GM21825 (cell line): ENCODE measurements around the gene BLMH.

ENCODE experiments used
- ATAC-seq: cut with Tn5 transposase; IDR thresholded peaks from one replicate; pipeline ENCODE4 v1.9.1; 2021; ENCODE audit warnings: mild to moderate bottlenecking, moderate library complexity; ENCODE audit not compliant: unreplicated experiment

BLMH gene

DNA sequence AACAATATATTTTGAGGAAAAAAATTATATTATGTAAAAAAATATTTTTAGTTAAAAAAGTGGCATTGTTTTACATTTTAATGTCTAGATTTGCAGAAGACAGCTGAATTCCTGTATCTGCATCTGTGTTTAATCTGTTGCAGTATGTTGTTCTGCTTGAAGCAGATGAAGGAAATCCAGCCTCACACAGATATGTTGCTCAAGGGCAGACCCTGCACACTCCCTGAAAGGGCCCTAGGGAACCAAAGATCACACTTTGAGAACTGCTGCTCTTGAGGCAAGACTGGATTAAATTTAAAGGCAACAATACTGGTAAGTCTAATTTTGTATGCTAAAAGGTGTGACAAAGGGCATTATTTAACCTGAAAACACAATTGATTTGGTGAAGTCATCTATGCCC, 39.8 kb downstream of the BLMH start:
- ATAC-seq = no peak

DNA sequence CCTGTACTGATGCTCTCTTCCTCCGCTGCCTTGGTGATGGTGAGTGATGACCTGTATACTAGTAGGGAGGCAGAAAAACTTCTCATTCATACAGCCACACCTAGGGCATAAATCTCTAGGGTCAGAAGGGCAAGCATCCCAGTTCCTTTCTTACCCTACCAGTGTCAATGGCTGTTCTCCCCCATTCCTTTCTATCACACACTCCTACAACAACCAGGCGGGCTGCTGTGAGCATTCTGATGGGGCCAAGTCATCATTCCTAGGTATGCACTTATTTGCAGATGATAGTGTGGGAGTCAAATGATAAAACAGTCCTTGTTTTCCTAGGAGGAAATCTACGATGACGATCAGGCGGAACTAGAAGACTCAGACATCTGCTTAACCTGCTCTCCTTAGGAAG, 42.3 kb downstream of the BLMH start:
- no peak for ATAC-seq

DNA sequence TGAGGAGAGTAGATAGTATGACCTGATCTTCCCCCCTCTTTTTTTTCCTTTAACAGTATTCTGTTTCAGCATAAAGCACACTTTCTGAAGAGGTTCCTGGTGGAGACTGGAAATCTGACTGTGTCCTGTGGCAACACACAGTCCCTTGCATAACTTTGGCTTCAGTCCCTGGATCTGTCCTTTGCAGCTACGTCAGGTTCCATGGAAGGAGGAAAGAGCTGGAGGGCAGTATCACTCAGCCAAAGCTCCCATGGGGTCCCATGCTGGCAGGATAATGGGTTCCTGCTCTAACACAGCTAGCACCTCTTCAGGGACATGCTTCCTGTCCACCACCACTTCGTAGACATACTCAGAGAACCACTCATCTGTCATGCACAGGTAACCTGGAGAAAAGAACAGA, 43.0 kb downstream of the BLMH start:
- ATAC-seq = no peak

DNA sequence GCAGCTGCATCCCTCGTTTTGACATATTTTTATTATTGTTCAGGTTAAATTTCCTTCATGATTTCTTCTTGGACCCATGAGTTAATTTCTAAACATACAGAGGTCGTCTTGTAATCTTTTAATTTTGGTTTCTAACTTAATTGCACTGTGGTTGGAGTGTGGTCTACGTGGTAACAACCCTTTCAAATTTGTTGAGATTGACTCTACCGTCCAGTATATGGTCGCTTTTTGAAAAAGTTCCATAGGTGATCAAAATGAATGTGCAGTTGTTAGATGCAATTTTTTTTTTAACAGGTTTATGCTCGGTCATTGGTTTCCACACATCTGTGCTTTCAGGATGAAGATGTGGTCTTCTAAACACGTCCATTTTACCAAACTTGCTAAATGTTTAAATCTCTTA, 45.3 kb downstream of the BLMH start:
- no peak for ATAC-seq

DNA sequence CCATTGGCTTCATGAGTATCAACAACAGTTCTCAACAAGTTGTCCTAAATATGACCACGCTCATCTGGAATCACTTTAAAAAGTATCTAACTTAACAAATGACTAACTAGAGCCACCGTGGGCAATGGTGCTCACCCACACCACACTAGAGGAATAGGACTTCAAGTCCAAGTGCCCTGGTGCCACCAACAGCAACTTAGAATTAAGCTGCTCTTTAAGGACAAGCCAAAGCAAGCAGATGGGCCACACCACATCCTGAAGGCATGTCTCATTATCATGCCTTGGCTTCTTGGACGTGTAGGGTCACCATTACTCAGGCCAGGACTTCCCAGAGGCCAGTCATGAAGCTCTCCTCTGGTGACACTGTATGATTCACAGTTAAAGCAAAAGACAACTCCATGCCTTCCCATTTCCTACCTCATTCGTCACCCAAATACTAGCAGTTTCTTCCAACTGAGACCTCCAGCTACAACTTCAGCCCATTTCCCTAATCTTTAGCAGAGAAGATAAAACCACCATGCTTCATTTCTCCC, 46.8 kb downstream of the BLMH start:
- ATAC-seq = no peak

DNA sequence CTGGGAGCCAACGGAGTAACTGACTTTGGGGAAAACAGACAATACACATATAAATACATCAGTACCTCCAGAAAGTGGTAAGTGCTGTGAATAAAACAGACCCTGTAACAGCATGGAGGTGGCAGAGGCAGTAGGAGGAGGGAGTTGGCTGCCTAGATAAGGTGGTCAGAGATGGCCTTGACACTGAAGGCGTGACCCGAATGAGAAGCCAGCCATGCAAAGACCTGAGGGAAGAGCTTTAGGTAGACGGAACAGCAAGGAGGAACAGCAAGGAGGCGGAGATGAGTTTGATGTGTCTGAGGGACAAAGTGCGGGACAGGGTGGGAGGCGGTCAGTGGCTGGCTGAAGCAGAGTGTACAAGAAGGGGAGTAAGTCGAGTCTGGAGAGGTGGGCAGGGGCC, 48.2 kb downstream of the BLMH start:
- ATAC-seq = no peak

DNA sequence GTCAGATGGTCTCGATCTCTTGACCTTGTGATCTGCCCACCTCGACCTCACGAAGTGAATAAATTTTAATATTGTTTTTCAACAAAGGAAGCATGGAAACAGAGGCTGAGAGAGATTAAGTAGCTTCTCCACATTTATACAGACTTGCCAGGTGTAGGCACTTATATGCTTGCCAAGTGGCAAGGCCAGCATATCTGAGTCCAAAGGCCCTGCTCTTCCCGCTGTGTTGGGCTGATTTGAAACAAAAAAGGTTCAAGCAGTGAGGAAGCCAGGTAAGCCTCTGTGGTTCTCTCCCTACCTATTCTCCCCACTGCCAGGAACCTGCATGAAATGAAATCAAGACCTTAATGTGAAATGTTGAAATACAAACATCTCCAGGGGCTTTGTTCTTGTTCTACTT, 48.7 kb downstream of the BLMH start:
- ATAC-seq = no peak

DNA sequence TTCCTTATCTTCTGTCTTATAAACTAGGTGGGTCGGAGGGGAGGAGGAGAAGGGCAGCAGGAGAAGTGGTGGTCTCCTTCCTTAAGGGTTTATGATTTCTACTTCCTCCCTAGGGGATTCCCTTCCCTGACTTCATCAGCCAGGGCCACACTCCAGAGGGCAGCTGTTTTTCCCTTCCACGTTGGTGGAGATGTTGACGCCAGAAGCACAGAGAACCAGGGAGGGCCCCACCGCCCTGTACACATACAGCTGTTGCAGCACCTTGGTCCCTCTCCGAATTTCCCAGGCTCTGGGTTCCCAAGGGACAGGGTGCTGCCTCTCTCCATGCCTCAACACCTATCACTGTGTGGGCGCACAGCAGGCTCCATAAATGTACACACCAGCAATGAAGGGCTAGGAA, 50.7 kb downstream of the BLMH start:
- no peak for ATAC-seq

DNA sequence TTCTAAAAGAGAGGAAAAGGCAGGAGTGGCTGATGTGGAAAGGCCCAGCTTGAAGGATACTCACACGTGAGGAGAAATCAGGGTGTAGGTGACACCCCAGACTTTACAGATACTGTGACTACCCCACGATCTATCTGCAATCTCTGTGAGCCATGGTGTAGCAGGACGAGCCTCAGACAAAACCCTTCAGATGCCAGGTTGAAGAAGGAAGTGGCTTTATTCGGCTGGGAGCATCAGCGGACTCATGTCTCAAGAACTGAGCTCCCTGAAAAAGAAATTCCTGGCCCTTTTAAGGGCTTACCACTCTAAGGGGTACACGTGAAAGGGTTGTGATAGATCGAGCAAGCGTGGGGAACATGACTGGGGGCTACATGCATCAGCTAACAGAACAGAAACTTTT, 51.6 kb downstream of the BLMH start:
- ATAC-seq = no peak

DNA sequence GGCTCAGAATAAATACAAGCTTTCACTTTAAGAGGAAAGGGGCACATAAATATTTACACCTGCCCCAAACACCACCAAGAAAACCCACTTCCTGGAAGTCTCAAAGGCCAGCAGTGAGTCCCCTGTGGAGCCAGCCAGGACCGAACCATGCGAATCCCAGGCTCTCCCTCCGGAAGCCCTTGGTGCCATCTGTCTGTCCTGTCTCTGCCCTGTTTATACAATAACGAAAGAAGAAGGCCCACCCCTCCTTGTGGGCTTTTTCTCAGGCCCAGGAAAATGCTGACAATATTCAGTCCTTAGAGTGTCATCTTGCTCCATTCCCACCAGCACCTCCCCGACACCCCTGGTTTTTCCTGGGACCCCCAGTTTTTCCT, 52.7 kb downstream of the BLMH start:
- ATAC-seq = no peak

DNA sequence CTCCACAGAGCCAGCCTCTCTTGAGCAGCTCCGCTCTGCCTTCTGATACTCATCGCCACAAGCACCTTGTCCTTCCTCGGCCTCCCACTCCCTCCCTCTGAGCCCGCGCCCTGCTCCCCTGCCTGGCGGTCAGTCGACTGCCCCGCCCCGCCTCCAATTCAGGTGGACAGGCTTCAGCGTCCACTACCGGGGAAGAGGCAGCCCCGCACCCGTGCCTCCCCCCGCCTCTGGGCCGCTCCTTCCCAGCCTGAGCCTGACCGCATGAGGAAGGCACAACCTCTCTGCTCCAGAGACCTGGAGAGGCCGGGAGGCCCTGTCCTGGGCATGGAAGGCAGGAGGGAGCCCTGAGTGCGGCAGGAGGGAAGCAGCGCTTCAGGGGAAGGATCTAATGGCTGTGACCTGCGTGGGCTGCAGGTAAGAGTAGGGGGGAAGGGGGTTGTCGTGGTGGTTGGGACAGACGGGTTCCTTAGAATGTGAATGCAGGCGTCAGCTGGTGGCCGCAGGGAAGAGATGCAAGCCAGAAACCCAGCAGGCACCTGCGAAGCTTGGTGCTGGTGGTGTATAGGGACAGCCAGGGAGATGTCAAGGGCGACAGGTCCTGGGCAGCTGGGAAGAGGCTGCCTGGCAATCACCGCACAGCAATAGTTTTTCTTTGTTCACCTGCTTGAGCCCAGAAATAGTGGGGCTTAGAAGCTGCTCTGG, 53.2 kb downstream of the BLMH start:
- ATAC-seq = no peak

DNA sequence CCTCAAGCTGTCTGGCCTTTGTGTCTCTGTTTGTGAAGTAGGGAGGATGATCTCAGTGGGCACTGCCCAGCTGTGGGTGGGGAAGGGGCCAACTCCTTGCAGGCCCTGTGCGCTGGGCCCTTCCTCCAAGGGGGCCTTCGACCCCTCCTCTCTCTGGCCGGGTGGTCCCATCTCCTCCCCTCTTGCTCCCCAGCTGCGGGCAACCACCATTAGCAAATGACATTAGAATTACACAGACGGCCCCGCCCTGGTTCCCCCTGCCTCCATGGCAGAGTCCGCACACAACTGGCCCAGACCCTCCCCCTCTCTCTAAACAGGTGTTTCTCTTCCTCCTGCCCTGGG, 53.8 kb downstream of the BLMH start:
- ATAC-seq = no peak

DNA sequence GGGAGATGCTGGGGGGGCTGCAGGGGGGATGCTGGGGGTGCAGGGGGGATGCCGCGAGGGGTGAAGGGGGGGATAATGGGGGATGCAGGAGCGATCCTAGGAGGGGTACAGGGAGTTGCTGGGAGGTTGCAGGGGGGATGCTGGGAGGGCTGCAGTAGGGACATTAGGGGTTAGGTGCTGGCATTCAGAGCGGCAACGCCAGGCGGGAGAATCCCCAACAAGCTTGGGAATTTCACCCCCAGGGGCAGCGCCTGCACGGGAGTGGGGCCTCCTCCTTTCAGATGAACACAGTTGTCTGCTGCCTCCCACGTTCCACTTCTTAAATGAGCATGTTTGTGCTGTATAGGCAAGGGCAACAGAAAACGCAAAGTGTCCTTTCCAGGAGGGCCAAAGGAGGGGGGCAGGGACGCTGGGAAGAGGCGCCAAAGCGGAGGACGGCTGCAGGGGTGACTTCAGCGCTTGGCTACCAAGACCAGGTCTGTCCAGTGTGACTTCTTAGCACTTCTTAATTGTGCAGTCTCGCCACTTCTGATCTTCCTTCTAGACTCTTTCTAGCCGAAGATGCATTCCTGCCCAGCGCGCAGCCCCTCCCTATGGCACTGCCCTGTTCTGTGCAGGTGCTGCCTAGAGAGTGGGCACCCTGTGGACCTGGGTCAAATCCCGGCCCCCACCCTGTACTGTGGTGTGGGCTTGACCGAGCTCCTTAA, 54.3 kb downstream of the BLMH start:
- ATAC-seq = no peak

DNA sequence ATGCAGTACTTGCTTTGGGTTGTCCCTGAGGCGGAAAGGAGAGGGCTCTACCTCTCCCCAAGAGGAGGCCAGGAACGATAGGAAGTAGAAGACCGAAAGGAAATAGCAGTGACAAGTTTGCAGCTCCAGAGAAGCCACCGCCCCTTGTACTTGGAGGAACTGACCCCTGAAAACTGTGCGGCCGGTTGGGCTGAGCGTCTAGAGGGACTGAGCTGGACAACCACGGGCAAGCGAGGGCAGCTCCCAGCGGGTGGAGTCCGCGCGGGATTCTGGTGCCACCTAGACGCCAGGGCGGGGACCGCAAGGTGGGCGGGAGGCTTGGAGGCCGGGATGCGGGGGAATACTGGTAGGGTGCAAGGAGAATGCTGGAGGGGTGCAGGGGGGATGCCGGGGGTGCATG, 55.0 kb downstream of the BLMH start:
- no peak for ATAC-seq

DNA sequence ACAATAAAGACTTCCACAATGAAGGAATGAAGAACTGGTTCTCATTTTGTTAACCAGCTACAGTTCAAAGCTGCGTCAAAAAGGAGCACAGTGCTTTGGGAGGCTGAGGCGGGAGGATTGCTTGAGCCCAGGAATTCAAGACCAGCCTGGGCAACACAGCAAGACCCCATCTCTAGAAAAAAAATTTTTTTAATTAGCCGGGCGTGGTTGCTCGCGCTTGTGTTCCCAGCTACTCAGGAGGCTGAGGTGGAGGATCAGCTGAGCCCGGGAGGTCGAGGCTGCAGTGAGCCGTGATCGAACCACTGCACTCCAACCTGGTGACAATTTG, 55.5 kb downstream of the BLMH start:
- ATAC-seq = no peak

DNA sequence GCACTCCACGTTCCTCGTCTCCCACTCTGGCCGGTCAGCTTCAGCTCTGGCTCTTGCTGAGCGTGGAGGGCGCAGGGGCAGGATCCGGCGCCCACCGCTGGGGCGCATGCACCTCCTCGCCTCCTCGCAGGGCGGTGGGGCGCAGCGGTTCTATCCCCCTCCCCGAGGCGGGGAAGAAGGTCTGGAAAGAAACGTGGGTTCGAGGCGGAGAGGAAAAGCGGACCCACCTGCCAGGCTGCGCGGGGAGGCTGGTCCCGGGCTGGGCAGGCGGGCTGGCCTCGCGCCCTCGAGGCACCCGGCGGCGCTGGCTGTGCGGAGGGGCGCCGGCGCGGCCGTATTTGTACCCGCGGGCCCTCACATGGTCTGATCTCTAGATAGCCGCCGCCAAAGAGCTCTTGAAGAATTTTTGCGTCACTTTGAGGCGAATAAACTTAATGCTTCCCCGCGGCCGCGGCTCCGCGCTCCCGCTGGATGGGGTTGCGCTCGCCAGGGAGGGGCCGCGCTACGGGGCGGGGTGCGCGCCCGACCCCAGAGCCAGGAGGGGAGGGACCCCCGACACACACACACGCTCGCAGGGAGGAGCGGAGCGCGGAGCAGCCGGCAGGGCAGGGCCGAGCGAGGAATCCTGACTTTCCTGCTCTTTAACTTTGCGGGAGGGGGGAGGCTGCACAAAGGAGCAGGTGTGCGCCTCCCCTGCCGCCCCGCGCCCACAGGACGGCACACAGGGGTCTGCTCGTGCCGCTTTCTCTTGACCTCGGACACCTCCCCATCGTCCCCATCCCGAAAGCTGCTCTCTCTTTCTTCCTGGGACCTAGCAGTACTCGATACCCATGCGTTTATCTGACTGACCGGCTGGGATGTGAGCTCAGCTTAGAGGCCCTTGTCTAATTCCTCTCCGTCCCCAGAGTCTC, 56.1 kb downstream of the BLMH start, which contains the start of gene SLC6A4:
SLC6A4 (minus strand) TSS at position 312 of the 911 bp plus-strand sequence. CDS start 13,739 bp downstream, outside the sequence.
- no peak for ATAC-seq

DNA sequence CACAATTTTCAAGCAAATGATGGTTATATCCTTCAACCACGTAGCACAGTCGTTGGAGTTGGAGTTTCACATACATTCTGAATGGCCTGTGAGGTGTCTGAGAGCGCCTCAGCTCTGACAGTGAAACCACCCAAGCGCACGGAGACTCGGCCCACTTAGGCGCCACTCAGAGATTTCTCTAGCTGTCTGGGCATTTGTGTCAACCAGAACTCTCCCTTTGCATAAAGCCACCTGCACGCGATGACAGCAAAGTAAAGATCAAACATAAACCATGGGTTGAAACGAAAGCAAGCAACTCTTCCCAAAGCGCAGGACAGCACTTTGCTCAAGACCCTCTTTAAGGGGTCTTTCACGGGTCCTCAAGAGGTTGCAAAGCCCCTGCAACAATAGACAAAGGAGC, 56.8 kb downstream of the BLMH start:
- no peak for ATAC-seq

DNA sequence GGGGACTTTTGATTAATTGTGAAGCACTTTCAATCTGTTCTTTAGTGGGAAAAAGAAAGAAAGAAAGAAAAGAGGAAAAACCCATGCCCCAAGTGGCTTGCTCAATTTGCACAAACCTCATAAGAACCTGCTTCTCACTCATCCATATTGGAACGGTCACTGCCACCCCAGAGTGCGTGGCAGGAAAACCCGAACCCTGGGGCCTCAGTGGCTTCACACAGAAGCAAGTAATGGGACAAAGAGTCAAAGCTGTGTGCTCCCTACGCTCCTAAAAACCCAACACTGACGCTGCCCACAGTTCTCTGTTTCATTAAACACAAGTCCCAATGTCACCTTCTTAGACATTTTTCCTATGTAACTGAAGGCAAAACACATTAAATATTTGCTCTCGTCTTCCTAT, 57.4 kb downstream of the BLMH start:
- ATAC-seq = no peak

DNA sequence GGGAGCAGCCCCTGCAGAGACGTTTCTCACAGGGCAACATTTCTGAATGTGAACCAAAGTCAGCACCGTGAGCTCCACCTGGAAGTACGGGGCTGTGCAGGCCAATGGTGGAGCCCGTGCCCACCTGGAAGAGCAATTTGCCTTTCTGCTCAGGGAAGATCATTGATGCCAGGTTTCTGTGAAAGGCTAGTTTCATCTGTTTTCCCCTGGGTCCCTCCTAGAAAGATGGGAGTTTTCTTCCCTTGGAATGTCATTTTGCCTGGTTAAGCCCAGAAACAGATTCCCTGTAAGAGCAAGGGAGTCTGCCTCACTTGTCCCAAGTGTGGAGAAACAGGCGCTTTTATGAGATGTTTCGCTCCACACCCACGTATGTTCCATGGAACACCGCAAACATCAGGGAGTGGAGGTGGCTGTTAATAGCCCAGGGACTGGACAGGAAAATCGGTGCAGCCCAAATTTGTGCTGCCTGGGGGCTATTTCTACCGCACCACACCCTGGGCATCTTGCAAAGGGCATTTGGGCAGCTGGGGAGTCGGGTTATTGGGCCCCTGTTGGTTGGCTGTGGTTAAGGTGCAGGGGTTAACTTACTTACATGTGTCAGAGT, 58.8 kb downstream of the BLMH start:
- no peak for ATAC-seq

DNA sequence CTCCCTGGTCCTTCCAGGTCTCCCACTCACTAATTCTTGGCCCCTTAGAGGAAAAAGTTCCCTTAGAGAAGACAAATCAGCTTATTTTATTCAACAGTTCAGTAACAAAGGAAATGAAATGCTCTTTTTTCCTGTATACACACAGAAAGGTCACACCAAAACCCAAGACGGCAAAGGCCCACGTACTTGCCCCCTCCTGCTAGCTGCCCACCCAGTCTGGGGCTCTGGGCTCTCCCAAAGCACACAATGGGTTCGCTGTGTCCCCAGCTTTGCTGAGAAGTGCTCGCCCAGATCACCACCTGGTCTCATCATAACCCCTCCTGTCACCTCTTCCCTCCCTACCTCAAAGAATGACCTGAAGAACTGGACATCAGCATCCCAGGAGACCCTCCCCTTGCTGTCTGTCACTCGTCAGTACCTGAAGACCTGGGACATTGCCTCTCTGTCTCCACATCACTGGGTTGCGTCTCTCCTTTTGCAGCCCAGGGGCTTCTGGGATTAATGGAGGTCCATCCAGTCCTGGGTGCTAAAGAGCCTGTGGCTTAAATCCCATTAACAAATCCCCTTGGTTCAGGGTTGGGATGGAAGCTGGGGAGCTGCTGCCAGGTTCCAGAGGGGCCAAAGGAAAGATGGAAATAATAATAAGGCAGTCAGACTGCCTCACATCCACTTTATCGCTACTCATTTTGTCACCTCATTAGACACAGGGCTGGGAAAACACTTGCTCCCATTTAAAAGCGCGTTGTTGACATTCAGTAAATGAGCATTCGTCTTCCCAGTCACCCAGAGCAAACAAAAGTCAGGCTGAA, 59.5 kb downstream of the BLMH start:
- no peak for ATAC-seq
